H9 (cell line): ENCODE data around the gene PARP8. TPM values are rescaled to one million over a fixed set of nuclear protein-coding genes. Genes with fewer than 3 reads are reported as not detected.

ENCODE experiments used
- DNase-seq: peaks from one replicate; pipeline ENCODE4 v3.0.0-alpha.2; 2017
- H2AFZ ChIP-seq: one replicate; pipeline ENCODE4 v1.6.1; 2013; ENCODE audit warnings: mild to moderate bottlenecking, low read length, control low read depth, moderate library complexity
- H2AK5ac ChIP-seq: 2 replicates; pipeline ENCODE4 v1.6.1; 2013; ENCODE audit warnings: low read length, control low read depth, mixed read lengths; ENCODE audit not compliant: insufficient read length
- H2BK120ac ChIP-seq: one replicate; pipeline ENCODE4 v1.6.1; 2013; ENCODE audit warnings: low read depth, mild to moderate bottlenecking, low read length, control low read depth, inconsistent platforms; ENCODE audit not compliant: poor library complexity, severe bottlenecking
- H2BK12ac ChIP-seq: 2 replicates; pipeline ENCODE4 v1.6.1; 2013; ENCODE audit warnings: low read length, control low read depth, mixed read lengths, low read depth; ENCODE audit not compliant: insufficient read length
- H2BK15ac ChIP-seq: 2 replicates; pipeline ENCODE4 v1.6.1; 2013; ENCODE audit warnings: low read depth, low read length, control low read depth
- H2BK20ac ChIP-seq: one replicate; pipeline ENCODE4 v1.6.1; 2013; ENCODE audit warnings: low read depth, mild to moderate bottlenecking, low read length, control low read depth, inconsistent platforms; ENCODE audit not compliant: poor library complexity, severe bottlenecking
- H2BK5ac ChIP-seq: 2 replicates; pipeline ENCODE4 v1.6.1; 2013; ENCODE audit warnings: low read length, control low read depth, mixed read lengths; ENCODE audit not compliant: insufficient read length
- H3K14ac ChIP-seq: 2 replicates; pipeline ENCODE4 v1.6.1; 2013; ENCODE audit warnings: low read length, control low read depth; ENCODE audit not compliant: insufficient read depth
- H3K18ac ChIP-seq: 2 replicates; pipeline ENCODE4 v1.6.1; 2013; ENCODE audit warnings: low read depth, mild to moderate bottlenecking, mixed read lengths, low read length, control low read depth; ENCODE audit not compliant: insufficient read length
- H3K23ac ChIP-seq: 2 replicates; pipeline ENCODE4 v1.6.1; 2013; ENCODE audit warnings: low read length, control low read depth, mixed read lengths, low read depth; ENCODE audit not compliant: insufficient read length
- H3K23me2 ChIP-seq: 2 replicates; pipeline ENCODE4 v1.6.1; 2013; ENCODE audit warnings: low read depth, mild to moderate bottlenecking, mixed read lengths, low read length, control low read depth; ENCODE audit not compliant: insufficient read length, poor library complexity, severe bottlenecking
- H3K27ac ChIP-seq: 2 replicates; pipeline ENCODE4 v1.5.1; 2013; ENCODE audit warnings: low read length, control low read depth, mixed read lengths, low read depth; ENCODE audit not compliant: insufficient read length
- H3K27me3 ChIP-seq: 2 replicates; pipeline ENCODE4 v1.6.1; 2013; ENCODE audit warnings: low read length, control low read depth, inconsistent platforms; ENCODE audit not compliant: insufficient read depth
- H3K4ac ChIP-seq: 2 replicates; pipeline ENCODE4 v1.6.1; 2013; ENCODE audit warnings: low read depth, mild to moderate bottlenecking, control low read depth, inconsistent platforms, low read length, moderate library complexity
- H3K4me1 ChIP-seq: 2 replicates; pipeline ENCODE4 v1.6.1; 2013; ENCODE audit warnings: low read length, control low read depth, inconsistent platforms; ENCODE audit not compliant: insufficient read depth
- H3K4me2 ChIP-seq: 2 replicates; pipeline ENCODE4 v1.6.1; 2013; ENCODE audit warnings: low read length, control low read depth, mixed read lengths; ENCODE audit not compliant: insufficient read length, insufficient read depth
- H3K56ac ChIP-seq: 2 replicates; pipeline ENCODE4 v1.6.1; 2013; ENCODE audit warnings: low read depth, mild to moderate bottlenecking, mixed read lengths, low read length, control low read depth; ENCODE audit not compliant: insufficient read length
- H3K79me1 ChIP-seq: 2 replicates; pipeline ENCODE4 v1.6.1; 2013; ENCODE audit warnings: low read depth, mild to moderate bottlenecking, moderate library complexity, low read length, control low read depth, inconsistent platforms; ENCODE audit not compliant: insufficient read depth, poor library complexity, severe bottlenecking
- H3K79me2 ChIP-seq: 2 replicates; pipeline ENCODE4 v1.6.1; 2013; ENCODE audit warnings: low read length, control low read depth, inconsistent platforms; ENCODE audit not compliant: insufficient read depth
- H3K9ac ChIP-seq: 2 replicates; pipeline ENCODE4 v1.6.1; 2013; ENCODE audit warnings: low read length, control low read depth, mixed read lengths; ENCODE audit not compliant: insufficient read length; ENCODE audit errors: extremely low read depth
- H3K9me3 ChIP-seq: one replicate; pipeline ENCODE4 v1.6.1; 2013; ENCODE audit warnings: low read depth, low read length, inconsistent platforms; ENCODE audit not compliant: control insufficient read depth
- H3T11ph ChIP-seq: one replicate; pipeline ENCODE4 v1.6.1; 2013; ENCODE audit warnings: mild to moderate bottlenecking, low read length, control low read depth, inconsistent platforms
- H4K20me1 ChIP-seq: one replicate; pipeline ENCODE4 v1.6.1; 2013; ENCODE audit not compliant: control insufficient read depth, insufficient read length, insufficient read depth
- H4K5ac ChIP-seq: 2 replicates; pipeline ENCODE4 v1.6.1; 2013; ENCODE audit warnings: low read depth, mild to moderate bottlenecking, mixed read lengths, low read length, control low read depth; ENCODE audit not compliant: insufficient read length
- H4K8ac ChIP-seq: replicated peaks from 2 replicates; pipeline ENCODE4 v1.6.1; 2013; ENCODE audit warnings: low read length, control low read depth, mixed read lengths, low read depth; ENCODE audit not compliant: insufficient read length
- H4K91ac ChIP-seq: 2 replicates; pipeline ENCODE4 v1.6.1; 2013; ENCODE audit warnings: low read depth, mild to moderate bottlenecking, moderate library complexity, mixed read lengths, low read length, control low read depth; ENCODE audit not compliant: insufficient read length
- H3K27ac Mint-ChIP-seq, 3 experiments: 2 replicates in 2 of 3; 3 replicates in 1 of 3; pipeline ENCODE4 v1.8.0; 2020 to 2021; ENCODE audit warnings: mixed read lengths in 3 of 3, mild to moderate bottlenecking in 1 of 3, moderate library complexity in 1 of 3
- H3K27me3 Mint-ChIP-seq: 2 replicates; pipeline ENCODE4 v1.8.0; 2021; ENCODE audit warnings: low read depth, mild to moderate bottlenecking, moderate library complexity, mixed read lengths
- H3K36me3 Mint-ChIP-seq, 3 experiments: 2 replicates in 2 of 3; 3 replicates in 1 of 3; pipeline ENCODE4 v1.8.0; 2020 to 2021; ENCODE audit warnings: low read depth in 3 of 3, mixed read lengths in 3 of 3; ENCODE audit not compliant: insufficient read depth in 1 of 3
- H3K4me1 Mint-ChIP-seq, 2 experiments: 2 replicates each; pipeline ENCODE4 v1.8.0; 2020; ENCODE audit warnings: mixed read lengths in 2 of 2
- H3K4me3 Mint-ChIP-seq, 2 experiments: 2 replicates in 1 of 2; 3 replicates in 1 of 2; pipeline ENCODE4 v1.8.0; 2020 to 2021; ENCODE audit warnings: mild to moderate bottlenecking in 2 of 2, mixed read lengths in 2 of 2, moderate library complexity in 1 of 2
- H3K9me3 Mint-ChIP-seq, 2 experiments: 2 replicates in 1 of 2; 3 replicates in 1 of 2; pipeline ENCODE4 v1.8.0; 2020; ENCODE audit warnings: mild to moderate bottlenecking in 2 of 2, mixed read lengths in 2 of 2, moderate library complexity in 1 of 2
- WGBS: extraction: QIAGEN DNeasy Blood & Tissue Kit; methylation state at CpG from one replicate; pipeline ENCODE4 v1.1.7; 2013; ENCODE audit warnings: missing lambda C conversion rate, low lambda C conversion rate, mixed read lengths; ENCODE audit not compliant: insufficient read length; ENCODE audit errors: extremely low coverage; 5-methylcytosine and 5-hydroxymethylcytosine counted together
- total RNA-seq: library from RNA; stranded (reverse); gene quantifications from 2 replicates; pipeline ENCODE4 v1.2.1, GENCODE V29; 2021
- TF ChIP-seq, protein P1 (sequence below): fragments of 200-600 bp; sonication (generic); conservative IDR thresholded peaks from 3 replicates; pipeline ENCODE4 v1.8.0; 2021; ENCODE audit warnings: antibody characterized with exemption, mild to moderate bottlenecking

PARP8 gene
- total RNA-seq, 1 experiment from 2014 or later = 34.0 TPM

- Histone ChIP-seq H3T11ph (no peak overlapping the region), H4K5ac (no peak overlapping the region), H3K23me2 (no peaks in the 10 kb centered on the region), H2BK20ac (no peak overlapping the region), H3K18ac (no peak overlapping the region), H3K27ac (no peak overlapping the region), H2BK15ac (no peak overlapping the region), H4K91ac (no peak overlapping the region), H2AK5ac (no peak overlapping the region), H2BK120ac (no peak overlapping the region), H3K4me1 (no peaks in the 10 kb centered on the region), H3K9ac (no peak overlapping the region), H3K14ac (no peak overlapping the region), H3K23ac (no peak overlapping the region), H4K20me1 (no peaks in the 10 kb centered on the region), H3K79me2 (no peaks in the 10 kb centered on the region; the same call in 1 of the 2 replicates), H3K56ac (no peak overlapping the region), H4K8ac (no peak overlapping the region), H3K4ac (no peak overlapping the region), H3K27me3 (no peaks in the 10 kb centered on the region), H2AFZ (no peak overlapping the region), H2BK12ac (no peak overlapping the region), H3K79me1 (no peaks in the 10 kb centered on the region), H3K9me3 (no peaks in the 10 kb centered on the region), H3K4me2 (no peak overlapping the region), H2BK5ac (no peak overlapping the region)
- Mint-ChIP-seq H3K27me3 (0 out of 2 replicates have a peak, but pooled peaks cover 2% of the 10 kb centered on the region), H3K36me3 (no peaks in the 10 kb centered on the region), H3K27ac (no peak overlapping the region), H3K4me3 (no peak overlapping the region), H3K9me3 (no peaks in the 10 kb centered on the region), H3K4me1 (no peaks in the 10 kb centered on the region; a peak in 2 of 4 replicates)
- WGBS = no CpG with 5 or more reads among the region's 3 CpGs
- DNase-seq = no peak
- TF ChIP-seq, protein P1, sequence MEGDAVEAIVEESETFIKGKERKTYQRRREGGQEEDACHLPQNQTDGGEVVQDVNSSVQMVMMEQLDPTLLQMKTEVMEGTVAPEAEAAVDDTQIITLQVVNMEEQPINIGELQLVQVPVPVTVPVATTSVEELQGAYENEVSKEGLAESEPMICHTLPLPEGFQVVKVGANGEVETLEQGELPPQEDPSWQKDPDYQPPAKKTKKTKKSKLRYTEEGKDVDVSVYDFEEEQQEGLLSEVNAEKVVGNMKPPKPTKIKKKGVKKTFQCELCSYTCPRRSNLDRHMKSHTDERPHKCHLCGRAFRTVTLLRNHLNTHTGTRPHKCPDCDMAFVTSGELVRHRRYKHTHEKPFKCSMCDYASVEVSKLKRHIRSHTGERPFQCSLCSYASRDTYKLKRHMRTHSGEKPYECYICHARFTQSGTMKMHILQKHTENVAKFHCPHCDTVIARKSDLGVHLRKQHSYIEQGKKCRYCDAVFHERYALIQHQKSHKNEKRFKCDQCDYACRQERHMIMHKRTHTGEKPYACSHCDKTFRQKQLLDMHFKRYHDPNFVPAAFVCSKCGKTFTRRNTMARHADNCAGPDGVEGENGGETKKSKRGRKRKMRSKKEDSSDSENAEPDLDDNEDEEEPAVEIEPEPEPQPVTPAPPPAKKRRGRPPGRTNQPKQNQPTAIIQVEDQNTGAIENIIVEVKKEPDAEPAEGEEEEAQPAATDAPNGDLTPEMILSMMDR = no peak
Measured at GRCh38 chr5:50655067-50655809, 11.2 kb upstream of the PARP8 start.
